HG02885 (cell line): ENCODE data around the gene LYPD6.
"Not testable (repeated sequence)": the region's sequence is repeated elsewhere in the genome, so short reads cannot be mapped to it uniquely, and the experiment has no call there.

Source experiments
- ATAC-seq: cut with Tn5 transposase; IDR thresholded peaks from one replicate; pipeline ENCODE4 v1.9.1; 2021; ENCODE audit warnings: mild to moderate bottlenecking; ENCODE audit not compliant: unreplicated experiment, poor library complexity

LYPD6 gene

DNA sequence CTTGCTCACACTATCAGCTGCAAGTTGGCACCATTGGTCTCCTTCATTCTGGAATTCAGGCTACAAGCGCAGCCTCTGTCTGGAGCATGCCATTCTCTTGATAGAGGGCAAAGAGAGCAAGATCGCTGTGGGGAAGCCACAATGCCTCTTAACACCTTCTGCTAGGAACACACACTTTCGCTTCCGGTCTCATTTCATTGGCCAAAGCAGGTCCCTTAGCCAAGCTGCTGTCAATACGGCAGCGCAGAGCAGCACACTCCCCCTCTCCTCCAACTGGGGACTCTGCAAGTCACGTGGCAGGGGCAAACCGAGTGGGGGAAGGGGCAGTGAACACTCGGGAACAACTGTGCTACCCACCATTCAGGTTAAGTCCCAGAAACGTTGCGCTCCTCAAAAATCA lies 159.1 kb downstream of the LYPD6 start:
- ATAC-seq, result no peak

DNA sequence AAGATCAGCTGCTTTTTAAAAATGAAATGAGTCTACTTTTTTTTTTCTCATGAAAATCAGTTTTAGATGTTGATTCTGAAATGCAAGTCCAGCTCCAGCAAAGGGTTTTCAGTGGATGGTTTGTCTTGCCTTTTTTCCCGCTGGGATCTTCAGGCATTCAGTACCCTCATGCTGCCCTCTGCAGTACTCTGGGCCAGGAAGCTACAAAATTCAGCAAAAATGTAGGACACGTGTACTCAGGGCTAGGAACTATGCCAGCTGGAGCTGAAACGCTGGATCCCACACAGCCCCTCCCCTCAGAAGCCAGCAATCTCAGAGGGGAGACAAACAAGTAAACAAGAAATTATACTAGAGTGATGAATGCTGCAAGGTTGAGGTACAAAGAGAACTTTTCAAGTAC lies 159.9 kb downstream of the LYPD6 start:
- ATAC-seq, result no peak

- no peak for ATAC-seq
These were observed 162.5 kb downstream of the LYPD6 start for GRCh38 chr2:149492923-149493322.

GRCh38 chr2:149499204-149499603 lies 168.8 kb downstream of the LYPD6 start:
- not testable (repeated sequence) for ATAC-seq

DNA sequence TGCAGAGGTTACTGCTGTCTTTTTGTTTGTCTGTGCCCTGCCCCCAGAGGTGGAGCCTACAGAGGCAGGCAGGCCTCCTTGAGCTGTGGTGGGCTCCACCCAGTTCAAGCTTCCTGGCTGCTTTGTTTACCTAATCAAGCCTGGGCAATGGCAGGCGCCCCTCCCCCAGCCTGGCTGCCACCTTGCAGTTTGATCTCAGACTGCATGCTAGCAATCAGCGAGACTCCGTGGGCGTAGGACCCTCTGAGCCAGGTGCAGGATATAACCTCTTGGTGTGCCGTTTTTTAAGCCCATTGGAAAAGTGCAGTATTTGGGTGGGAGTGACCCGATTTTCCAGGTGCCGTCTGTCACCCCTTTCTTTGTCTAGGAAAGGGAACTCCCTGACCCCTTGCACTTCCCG lies 176.4 kb downstream of the LYPD6 start:
- ATAC-seq, result not testable (repeated sequence)

DNA sequence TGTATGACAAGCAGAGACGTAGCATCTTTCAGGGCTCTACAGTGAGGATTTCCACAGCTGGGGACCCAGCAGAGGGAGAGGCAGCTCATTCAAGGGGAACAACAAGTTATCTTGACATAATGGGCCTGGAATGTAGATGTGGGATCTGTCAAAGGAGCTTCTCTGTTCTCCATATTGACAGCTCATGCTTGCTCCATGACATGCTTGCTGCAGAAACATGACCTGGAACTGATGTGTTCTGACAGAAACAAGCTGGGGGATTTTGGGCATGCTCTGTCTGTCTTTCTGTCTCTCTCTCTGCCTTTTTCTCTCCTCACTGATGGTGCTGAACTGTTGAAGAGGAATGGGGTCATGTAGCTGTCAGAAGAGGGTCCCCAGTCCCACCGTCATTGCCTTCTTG lies 177.6 kb downstream of the LYPD6 start:
- ATAC-seq, result no peak

- ATAC-seq, result no peak
These were observed 183.1 kb downstream of the LYPD6 start for GRCh38 chr2:149513461-149513860.
